HepG2 (cell line): Measurements from ENCODE around the gene ABT1. TPM values are rescaled to one million over a fixed set of nuclear protein-coding genes. Genes with fewer than 3 reads are reported as not detected.
A peak's percentile ranks its signal among the peaks of the same experiment; 100 is the strongest.

ENCODE experiments used
- ATF6 ChIP-seq: sonication (generic); formaldehyde crosslinking; conservative IDR thresholded peaks from 2 replicates; pipeline ENCODE4 v1.4.0; 2020; ENCODE audit warnings: missing genetic modification reagents
- FOXA1 ChIP-seq, 2 experiments: fragments of 450-650 bp in 1 of 2; sonication (generic) in 1 of 2; formaldehyde crosslinking in 1 of 2; IDR thresholded peaks; 2 replicates each; pipeline versions ENCODE4 v1.4.0 to v1.6.1; 2016 to 2020; ENCODE audit warnings: missing genetic modification reagents in 1 of 2
- HDAC2 ChIP-seq: sonication (generic); formaldehyde crosslinking; IDR thresholded peaks from 2 replicates; pipeline ENCODE4 v1.4.0; 2020; ENCODE audit warnings: missing genetic modification reagents
- KLF13 ChIP-seq: sonication (generic); formaldehyde crosslinking; IDR thresholded peaks from 2 replicates; pipeline ENCODE4 v1.4.0; 2020; ENCODE audit warnings: mild to moderate bottlenecking, missing genetic modification reagents
- NFYC ChIP-seq: IDR thresholded peaks from 2 replicates; pipeline ENCODE4 v1.6.1; 2016; ENCODE audit warnings: missing genetic modification reagents, missing compliant biosample characterization
- PATZ1 ChIP-seq: sonication (generic); formaldehyde crosslinking; IDR thresholded peaks from 2 replicates; pipeline ENCODE4 v1.4.0; 2020; ENCODE audit warnings: missing genetic modification reagents
- PRDM10 ChIP-seq: sonication (generic); formaldehyde crosslinking; IDR thresholded peaks from 2 replicates; pipeline ENCODE4 v1.4.0; 2020; ENCODE audit warnings: low read depth, missing genetic modification reagents
- SNRNP70 ChIP-seq: fragments of 200-400 bp; formaldehyde crosslinking; IDR thresholded peaks from 2 replicates; pipeline ENCODE4 v1.6.1; 2017; ENCODE audit warnings: mild to moderate bottlenecking, low read depth, low read length, moderate library complexity
- STAT5B ChIP-seq: sonication (generic); formaldehyde crosslinking; IDR thresholded peaks from 2 replicates; pipeline ENCODE4 v1.4.0; 2020; ENCODE audit warnings: missing genetic modification reagents
- TEF ChIP-seq: sonication (generic); formaldehyde crosslinking; IDR thresholded peaks from 2 replicates; pipeline ENCODE4 v1.5.0; 2020; ENCODE audit warnings: missing genetic modification reagents
- ZNF280B ChIP-seq: sonication (generic); formaldehyde crosslinking; IDR thresholded peaks from 2 replicates; pipeline ENCODE4 v1.5.0; 2020; ENCODE audit warnings: missing genetic modification reagents, mild to moderate bottlenecking, borderline replicate concordance
- ZNF556 ChIP-seq: sonication (generic); formaldehyde crosslinking; IDR thresholded peaks from 2 replicates; pipeline ENCODE4 v1.4.0; 2020; ENCODE audit warnings: mild to moderate bottlenecking, missing genetic modification reagents, borderline replicate concordance
- ZNF883 ChIP-seq: sonication (generic); formaldehyde crosslinking; IDR thresholded peaks from 2 replicates; pipeline ENCODE4 v1.5.1; 2020; ENCODE audit warnings: mild to moderate bottlenecking, missing genetic modification reagents; ENCODE audit errors: not compliant biosample characterization
- ZXDC ChIP-seq: sonication (generic); formaldehyde crosslinking; IDR thresholded peaks from 2 replicates; pipeline ENCODE4 v1.5.0; 2020; ENCODE audit warnings: mild to moderate bottlenecking, missing genetic modification reagents
- polyA plus RNA-seq, 8 experiments: library from polyadenylated mRNA; depleted of rRNA in 3 of 8; stranded (reverse) in 7 of 8; unstranded in 1 of 8; fragments of >200 nt; fragmentation: Illumina TruSeq in 4 of 8; extraction: Trizol in 4 of 8; gene quantifications; 2 replicates each; pipeline versions ENCODE4 v1.2.1 to v1.2.3, GENCODE V29; 2011 to 2016; ENCODE audit warnings: low read depth in 4 of 8, missing spikeins in 1 of 8, mixed read lengths in 1 of 8; ENCODE audit not compliant: insufficient read depth in 1 of 8
- total RNA-seq, 5 experiments: library from RNA; depleted of rRNA; stranded (reverse); fragments of >200 nt; fragmentation: Illumina TruSeq; extraction: Trizol; gene quantifications; 2 replicates each; pipeline ENCODE4 v1.2.3, GENCODE V29; 2016; ENCODE audit warnings: low read depth in 1 of 5

ABT1 gene
- total and polyA plus RNA-seq, 2 of the 13 experiments (the other 11 are each of a cell fraction or from before 2014, with no cell fraction given) = 38.4 TPM

GRCh38 chr6:26596579-26597388 is at the start of gene ABT1 (continued):
- TF ChIP-seq PRDM10 (CRISPR knock-in tag) = peak; percentile 92
- peak; percentile 96; the same call in 1 of the 2 replicates for TF ChIP-seq ZNF556 (CRISPR knock-in tag)
- peak; percentile 78 for TF ChIP-seq PATZ1 (CRISPR knock-in tag)
- peak; percentile 69; the same call in 1 of the 2 replicates for TF ChIP-seq STAT5B (CRISPR knock-in tag)
- TF ChIP-seq ZNF280B = peak; percentile 96
- peak; percentile 86; the same call in 1 of the 2 replicates for TF ChIP-seq ATF6 (CRISPR knock-in tag)
- peak; percentile 86 for TF ChIP-seq NFYC (CRISPR knock-in tag)
- no peak for TF ChIP-seq TEF
- peak; percentile 100 for TF ChIP-seq HDAC2
- TF ChIP-seq ZXDC (CRISPR knock-in tag) = no peak; the same call in 1 of the 2 replicates
- TF ChIP-seq SNRNP70 = no peak
- peak; percentile 97; the same call in 1 of the 2 replicates for TF ChIP-seq KLF13 (CRISPR knock-in tag)
- peak; percentile 27 for TF ChIP-seq ZNF883 (CRISPR knock-in tag)
- TF ChIP-seq FOXA1 (IDR thresholded peaks at IDR 0.05) = no peak
- peak; percentile 98 for TF ChIP-seq FOXA1 (CRISPR knock-in tag; IDR thresholded peaks at IDR 0.05)
